ENCODE data around the gene RSPO1.
"Not testable (repeated sequence)": the region's sequence is repeated elsewhere in the genome, so short reads cannot be mapped to it uniquely, and the experiment has no call there.

RSPO1 gene, protein sequence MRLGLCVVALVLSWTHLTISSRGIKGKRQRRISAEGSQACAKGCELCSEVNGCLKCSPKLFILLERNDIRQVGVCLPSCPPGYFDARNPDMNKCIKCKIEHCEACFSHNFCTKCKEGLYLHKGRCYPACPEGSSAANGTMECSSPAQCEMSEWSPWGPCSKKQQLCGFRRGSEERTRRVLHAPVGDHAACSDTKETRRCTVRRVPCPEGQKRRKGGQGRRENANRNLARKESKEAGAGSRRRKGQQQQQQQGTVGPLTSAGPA

GRCh38 chr1:37634244-37634991 lies at the start of gene RSPO1:
Gene RSPO1 (minus strand): TSS chr1:37634892. CDS start chr1:37629661, 5,231 bp downstream.
- DNase-seq (ENCODE audit: low read depth, low spot score): no peak
- no peak within 1 kb of the TSS for H3K4me3 ChIP-seq (ENCODE audit: low read depth, low read length)
- in situ Hi-C loops (cut with HindIII; ENCODE audit: low sequenced_read_pairs): no loop called here
- no peak for TF ChIP-seq CTCF (IDR thresholded peaks at IDR 0.05; ENCODE audit: low read depth, low read length)

- H3K4me3 ChIP-seq (ENCODE audit: low read depth, low read length); in situ Hi-C loops (cut with HindIII; ENCODE audit: low sequenced_read_pairs); DNase-seq (ENCODE audit: low read depth, low spot score): not testable (repeated sequence)
Observed at GRCh38 chr1:37684182-37684581, 49.5 kb upstream of the RSPO1 start.

GRCh38 chr1:37682334-37682987 lies 47.8 kb upstream of the RSPO1 start:
- TF ChIP-seq CTCF (IDR thresholded peaks at IDR 0.05; ENCODE audit: low read depth, low read length): peak; percentile 86
- in situ Hi-C loops (cut with HindIII; ENCODE audit: low sequenced_read_pairs): no loop called here
- H3K4me3 ChIP-seq (ENCODE audit: low read depth, low read length): no peak overlapping the region
- DNase-seq (ENCODE audit: low read depth, low spot score): peak; percentile 65

DNA sequence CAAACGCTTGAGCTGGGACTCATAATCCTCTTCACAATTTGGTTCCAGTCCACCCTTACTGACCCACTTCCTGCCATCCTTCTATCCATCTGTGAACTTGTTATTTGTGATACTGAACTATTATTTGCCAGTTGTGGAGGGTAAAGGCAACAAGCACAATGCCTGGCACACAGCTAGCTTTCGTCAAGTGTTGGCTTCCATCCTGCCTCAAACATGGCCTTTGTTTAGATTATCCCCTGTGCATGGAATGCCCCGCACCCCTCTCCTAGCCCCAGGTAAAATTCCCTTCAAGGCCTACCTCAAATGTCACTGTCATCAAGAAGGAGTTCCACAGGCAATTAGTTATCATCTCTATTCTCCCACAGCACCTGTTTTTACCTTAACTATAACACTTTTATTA lies 46.2 kb upstream of the RSPO1 start:
- in situ Hi-C loops (cut with HindIII; ENCODE audit: low sequenced_read_pairs): no loop called here
- H3K4me3 ChIP-seq (ENCODE audit: low read depth, low read length): no peak overlapping the region
- DNase-seq (ENCODE audit: low read depth, low spot score): no peak
- TF ChIP-seq CTCF (IDR thresholded peaks at IDR 0.05; ENCODE audit: low read depth, low read length): no peak

DNA sequence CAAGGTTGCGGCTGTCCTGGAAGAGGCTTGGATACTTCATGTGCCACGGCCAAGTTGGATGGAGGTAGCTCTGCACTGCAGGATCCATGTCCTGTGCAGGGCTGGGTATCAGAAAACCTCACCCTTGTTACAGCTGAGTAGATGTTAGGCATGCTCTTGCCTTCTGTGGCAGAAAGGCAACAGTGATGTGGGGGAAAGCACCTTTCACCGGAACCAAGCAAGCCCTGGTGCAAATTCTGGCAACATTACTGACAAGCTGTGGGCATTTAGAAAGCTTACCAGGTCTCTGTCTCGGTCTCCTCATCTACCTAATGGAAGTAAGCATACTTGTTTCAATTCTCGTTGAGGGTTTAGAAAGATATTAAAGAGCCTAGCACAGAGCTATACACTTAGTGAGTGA lies 43.1 kb upstream of the RSPO1 start:
- TF ChIP-seq CTCF (IDR thresholded peaks at IDR 0.05; ENCODE audit: low read depth, low read length): no peak
- no peak overlapping the region for H3K4me3 ChIP-seq (ENCODE audit: low read depth, low read length)
- no peak for DNase-seq (ENCODE audit: low read depth, low spot score)
- in situ Hi-C loops (cut with HindIII; ENCODE audit: low sequenced_read_pairs): no loop called here

GRCh38 chr1:37677143-37677439 lies 42.4 kb upstream of the RSPO1 start:
- no peak overlapping the region for H3K4me3 ChIP-seq (ENCODE audit: low read depth, low read length)
- no peak for DNase-seq (ENCODE audit: low read depth, low spot score)
- in situ Hi-C loops (cut with HindIII; ENCODE audit: low sequenced_read_pairs): no loop called here
- no peak for TF ChIP-seq CTCF (IDR thresholded peaks at IDR 0.05; ENCODE audit: low read depth, low read length)
